ENCODE measurements around the gene NKX2-2.

The NKX2-2 gene

DNA sequence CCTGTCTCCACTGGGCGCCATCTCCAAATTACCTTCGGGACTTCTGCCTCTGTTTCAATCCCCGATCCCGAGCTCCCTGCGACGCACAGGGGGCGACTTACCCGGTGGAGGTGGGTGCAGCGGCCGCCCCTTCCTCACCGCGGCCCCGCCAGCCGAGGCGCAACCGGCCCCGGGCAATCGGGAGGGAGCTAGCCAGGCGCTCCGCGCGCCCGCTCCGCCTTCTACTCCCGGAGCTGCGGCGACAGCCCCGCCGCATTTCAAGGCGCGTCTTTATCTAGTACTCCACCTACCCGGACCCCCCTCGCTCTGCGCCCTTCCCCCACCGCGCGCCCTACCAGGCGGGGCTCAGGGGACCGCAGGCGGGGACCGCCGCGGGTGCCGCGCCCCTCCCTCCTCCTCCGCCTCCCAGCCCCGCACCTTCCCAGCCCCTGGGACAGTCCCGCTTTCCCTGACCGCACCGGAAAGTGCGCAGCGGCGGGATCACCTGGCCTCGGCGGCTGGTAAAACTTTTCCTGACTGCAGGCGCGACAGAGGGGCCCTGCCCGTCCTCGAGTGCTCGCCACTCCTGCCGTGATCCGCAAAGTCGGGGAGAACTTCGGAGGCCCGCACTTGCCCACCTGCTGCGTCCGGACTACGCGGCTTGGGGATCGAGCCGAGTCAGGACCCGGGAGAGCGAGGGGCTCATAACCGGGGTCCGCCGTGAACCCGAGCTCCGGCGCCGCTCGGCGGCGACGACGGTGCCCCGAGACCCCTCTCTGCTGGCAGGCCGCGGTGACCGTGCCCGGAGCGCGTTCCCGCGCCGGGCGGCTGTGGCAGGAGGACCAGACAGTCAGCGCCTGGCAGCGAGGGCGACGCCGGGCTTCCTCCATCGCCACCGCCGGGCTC lies 8.0 kb upstream of the NKX2-2 start:
- DNase-seq (ENCODE audit: low read depth) = no peak

DNA sequence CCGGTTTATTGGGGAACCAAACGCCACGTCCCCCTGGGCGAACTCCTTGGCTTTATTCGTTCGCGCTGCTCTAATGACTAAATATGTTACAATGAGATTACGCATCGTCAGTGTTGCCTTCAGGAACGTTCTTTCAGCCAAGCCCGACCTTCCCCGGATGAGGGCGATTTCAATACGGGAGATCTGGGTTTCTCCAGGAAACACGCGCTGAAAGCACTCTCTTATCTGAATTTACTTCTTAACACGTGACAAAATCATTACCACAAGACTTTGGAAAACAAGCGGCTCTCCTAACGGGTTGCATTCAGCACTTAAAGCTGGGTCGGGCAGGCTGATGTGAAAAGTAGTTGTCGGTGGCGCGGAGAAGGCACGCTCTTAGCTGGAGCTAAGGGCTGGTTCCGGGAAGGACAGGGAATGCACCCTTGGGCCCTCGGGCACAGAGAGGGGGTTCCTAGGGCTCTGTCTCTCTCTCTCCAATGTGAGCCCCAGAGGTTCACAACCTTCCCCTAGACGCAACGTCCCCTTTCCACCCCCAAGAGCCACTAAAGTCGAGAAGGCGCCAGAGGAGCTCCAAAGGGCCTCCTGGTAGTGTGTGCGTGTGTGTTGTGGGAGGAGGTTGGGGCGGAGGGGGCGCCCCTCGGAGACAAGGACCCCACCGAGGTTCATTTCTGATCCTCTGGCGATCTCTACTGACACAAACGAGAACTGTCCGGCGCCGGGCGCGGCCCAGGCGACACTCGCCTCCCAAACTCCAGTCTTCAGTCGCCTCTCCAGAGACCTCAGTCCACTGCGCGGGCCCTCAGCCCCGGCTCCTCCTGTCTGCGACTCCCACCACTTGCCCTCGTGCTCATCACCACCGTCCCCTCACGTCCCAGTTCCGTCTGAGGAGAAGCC lies 7.1 kb upstream of the NKX2-2 start:
- DNase-seq (ENCODE audit: low read depth) = no peak

DNA sequence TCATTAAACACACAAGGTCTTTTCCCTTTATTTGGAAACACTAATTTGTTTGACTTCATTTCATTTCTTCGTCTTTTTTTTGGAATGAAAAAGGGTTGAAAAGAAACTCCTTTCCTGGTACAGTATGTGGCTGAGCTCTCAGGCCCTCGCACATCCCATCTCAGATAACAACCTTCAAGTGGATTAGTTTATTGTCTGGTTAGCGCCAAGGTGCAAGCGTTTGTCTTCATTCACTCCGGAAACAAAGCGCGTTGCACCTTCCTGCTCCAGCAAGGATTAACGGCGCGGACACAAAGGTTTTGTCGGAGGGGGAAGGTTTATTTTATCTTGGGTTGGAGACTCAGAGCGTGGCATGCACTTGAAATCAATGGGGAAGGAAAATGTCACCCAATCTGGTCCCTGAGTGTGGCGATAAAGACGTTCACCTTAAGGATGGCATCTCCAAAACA lies 5.3 kb upstream of the NKX2-2 start:
- no peak for DNase-seq (ENCODE audit: low read depth)

DNA sequence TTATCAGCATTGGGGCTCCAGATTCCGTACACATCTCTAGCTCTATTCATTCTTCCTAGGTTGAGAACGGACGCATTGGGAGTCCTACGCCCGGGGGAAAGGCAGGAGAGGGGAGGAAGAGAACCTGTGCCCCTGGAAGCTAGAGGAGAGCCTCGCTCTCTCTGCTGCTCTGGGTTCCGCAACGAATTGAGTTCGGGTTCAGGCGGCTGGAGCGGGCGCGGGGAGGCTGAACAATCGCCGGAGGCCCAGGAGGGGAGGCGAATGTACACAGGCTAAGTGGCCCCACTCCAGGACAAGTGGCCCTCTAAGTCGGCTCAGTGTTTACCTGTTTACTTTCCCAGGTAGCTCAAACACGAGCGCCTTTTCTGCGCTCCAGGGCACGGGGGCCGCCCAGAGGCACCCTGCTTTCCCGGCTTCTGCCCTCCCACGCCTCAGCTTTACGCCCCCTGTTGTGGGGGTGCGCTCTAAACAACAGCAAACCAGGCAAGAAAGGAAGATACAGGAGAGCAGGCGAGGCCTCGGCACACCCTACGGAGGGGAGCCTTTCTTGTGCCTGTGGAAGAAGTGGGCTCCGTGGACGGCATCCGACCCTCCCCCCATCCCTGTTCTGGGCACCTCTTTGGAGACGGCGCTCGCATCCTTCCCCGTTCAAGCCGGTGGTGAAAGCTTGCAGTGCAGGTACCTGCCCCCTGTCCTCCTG lies 4.6 kb upstream of the NKX2-2 start:
- DNase-seq (ENCODE audit: low read depth) = no peak

DNA sequence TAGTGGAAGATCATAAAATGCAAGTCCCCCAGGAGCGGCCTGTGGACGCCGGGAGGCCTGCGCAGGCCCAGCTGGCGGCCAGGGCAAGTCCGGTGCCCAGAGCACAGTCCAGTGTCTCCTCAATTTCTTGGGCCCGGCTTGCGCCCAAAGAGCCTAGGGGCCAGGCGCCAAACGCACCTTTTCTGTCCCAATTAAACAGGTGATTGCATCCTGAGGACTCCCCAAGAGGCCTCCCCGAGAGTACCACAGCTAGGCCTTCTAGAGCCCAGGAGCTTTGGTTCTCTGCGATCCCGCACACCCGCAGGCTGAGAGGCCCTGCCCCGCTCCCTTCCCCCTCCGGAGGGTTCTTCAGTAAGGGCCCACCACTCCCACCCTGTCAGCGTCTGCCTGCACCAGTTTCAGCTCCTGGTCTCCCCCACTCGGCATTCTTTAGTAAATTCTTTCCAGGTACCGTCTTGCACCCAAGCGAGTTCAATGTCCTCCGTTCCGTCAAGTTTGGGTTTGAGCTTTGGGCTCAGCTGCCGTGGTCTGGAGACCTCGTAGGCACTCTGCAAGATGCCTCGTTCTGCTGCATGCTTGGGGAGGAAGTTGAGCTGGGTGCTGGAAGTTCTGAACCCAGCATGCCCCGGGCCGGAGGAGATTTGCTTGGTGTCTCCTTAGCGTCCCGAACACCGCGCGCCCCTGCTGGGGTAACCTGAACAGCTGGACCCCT lies 3.9 kb upstream of the NKX2-2 start:
- DNase-seq (ENCODE audit: low read depth) = no peak

DNA sequence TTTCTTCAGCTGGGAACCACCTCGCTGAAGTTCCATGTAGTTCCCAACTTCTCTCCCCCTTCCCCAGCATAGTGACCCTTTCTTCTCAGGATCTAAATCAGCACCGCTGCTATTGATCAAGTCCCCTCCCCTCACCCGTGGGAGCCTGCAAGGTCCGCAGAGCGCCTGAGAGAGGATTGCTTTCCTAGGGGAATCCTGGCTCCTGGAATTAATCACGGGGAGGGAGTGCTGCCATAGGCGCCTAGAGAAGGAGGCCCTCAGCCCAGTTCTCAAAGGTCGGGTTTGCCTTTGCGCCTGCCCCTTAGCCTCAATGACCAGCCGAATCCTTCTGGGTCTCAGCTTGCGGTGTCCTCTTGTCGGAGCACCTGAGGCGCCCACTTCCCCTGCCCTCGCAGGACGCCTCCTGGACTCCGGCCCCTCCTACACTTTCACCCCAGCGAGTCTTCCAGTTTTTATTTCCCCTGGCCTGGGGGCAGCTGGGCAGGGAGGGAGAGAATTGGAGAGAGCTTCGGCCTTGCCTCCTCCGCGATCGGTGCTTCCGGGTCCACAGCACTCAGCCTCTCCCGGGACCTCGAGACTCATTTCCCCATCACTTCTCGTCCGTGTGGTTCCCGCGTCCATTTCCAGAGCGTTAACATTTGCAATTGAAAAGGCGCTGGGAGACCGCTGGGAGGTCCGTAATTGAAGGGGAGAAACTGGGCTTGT lies 3.1 kb upstream of the NKX2-2 start:
- no peak for DNase-seq (ENCODE audit: low read depth)

DNA sequence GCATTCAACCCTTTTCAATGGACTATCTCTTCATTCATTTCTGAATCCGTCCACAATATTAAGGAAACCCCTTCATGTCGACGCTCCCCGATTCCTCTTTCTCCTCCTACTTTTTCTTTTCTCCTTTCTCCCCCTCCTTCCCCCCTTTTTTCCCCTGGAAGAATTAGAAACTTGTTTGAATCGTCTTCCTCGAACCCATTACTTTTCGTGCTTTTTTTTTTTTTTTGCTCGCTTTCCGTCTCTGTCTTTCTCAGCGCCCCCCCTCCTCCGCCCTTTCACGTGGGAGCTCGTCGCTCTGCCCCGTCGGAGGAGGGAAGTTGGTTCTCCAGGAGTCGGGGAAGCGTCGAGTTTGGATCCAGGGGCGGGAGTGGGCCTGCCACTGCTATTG lies 2.3 kb upstream of the NKX2-2 start:
- DNase-seq (ENCODE audit: low read depth) = no peak

DNA sequence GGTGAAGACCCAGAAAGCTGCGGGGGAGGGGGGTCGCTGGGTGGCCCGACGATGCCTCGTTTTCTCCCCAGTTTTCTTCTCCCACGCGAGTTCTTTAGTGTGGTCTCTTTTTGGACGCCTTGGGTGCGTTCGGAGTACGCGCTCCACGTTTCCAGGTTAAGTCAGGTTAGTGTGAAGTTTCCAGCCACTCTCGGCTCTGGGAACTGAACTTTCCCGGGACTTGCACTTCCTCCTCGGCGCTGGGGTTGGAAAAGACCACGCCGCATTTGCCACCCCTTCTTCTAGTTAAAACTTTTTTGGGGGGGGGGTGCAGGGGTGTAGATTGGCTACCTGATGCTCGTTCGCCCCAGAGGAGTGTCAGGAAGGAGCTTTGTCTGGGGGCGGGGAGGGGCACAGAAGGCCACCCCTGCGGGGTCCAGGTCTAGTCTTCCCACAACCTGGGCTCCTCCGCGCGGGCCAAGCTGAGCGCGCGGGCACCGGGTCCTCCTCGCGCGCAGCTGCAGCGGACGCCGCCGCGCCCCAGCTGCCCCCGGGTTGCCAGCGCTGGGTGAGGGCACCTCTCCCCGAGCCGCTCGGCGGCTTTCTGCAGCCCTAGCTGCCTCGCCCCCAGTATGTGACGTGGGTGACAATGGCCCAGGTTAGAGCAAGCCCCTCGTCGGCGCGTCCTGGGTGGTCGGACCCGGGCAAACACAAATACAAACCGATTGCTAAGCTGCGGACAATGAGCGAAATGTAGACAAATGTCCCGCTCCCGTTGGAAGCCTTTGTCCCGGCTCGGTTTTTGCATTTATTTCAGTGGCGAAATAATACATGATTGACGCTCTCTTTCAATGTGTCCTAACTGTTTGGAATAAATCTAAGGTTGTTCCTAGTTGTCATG lies 1.7 kb upstream of the NKX2-2 start:
- no peak for DNase-seq (ENCODE audit: low read depth)

DNA sequence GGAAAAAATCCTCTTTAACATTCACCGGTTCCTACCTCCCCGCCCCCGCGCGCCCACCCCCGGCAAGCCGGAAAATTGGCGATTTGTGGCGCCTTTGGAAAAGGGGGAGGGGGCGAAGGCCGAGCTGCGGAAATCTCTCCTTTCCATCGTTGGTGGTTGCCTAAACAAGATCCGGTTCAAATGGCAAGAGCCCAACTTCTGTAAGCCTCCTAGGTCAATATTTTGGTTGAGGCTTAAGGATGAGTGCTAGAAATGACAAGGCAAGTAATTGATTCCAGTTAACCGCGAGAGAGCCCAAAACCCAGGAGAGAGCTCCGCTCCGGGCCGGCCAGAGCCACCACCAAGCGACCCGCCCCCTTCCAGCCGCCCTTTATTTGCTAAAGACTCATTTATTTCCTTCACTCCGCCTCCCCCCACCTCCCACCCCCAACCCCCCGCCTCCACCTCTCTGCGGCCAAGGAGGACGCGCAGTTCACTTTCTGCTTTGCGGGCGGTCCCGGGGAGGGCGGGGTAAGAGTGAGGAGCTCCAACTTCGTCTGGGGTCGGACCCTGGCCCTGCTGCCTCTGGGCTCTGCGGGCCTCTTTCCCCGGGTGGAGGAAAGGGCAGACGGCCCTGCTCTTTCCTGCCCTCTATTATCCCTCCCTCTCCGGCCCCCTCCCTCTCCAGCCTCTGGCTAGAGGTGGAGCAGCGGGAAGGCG lies 838 bp upstream of the NKX2-2 start:
- no peak for DNase-seq (ENCODE audit: low read depth)

DNA sequence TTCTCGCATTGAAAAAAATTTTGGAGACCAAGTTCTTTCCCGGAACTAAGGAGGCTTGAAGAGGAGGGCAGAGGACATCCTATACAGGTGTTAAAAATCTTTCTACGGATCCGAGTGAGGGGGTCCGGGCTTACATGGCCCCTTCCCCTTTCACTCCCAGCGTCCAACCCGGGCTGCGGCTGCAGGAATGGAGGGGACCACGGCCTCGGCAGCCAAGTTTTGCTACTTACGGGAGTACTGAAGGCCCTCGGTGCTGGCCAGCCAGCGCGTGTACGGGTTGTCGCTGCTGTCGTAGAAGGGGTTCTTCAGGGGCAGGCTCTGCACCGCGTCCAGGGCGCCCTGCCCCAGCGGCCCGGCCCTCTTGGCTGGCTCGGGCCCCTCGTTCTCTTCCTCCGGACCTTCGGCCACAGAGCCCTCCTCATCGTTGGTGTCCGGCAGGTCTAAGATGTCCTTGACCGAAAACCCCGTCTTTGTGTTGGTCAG lies 642 bp downstream of the NKX2-2 start:
- no peak for DNase-seq (ENCODE audit: low read depth)

DNA sequence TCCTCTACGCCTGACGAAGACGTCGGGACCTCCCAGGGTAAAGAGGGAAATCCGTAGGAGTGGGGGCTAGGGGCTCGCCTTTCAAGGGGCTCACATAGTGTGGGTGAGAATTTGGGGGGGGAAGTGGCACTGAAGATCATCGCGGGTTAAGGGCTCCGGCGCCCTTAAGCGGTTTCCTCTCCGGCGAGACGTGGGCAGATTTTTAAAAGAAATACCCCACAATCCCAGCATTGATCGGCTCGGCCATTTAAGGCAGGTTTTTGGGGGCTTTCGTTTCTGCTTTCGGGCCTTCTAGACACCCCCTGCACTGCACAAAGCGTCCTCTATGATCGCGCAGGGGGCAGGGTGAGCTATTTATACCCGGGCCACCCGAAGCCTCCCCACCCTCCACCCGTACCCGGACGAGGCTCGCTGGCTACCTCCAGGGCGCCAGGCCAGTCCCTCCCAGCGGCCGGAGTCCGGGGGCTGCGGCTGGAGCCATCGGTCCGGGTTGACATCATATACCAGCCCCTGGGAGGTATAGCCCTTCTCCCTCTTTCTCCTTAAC lies 1.2 kb downstream of the NKX2-2 start:
- DNase-seq (ENCODE audit: low read depth) = no peak

DNA sequence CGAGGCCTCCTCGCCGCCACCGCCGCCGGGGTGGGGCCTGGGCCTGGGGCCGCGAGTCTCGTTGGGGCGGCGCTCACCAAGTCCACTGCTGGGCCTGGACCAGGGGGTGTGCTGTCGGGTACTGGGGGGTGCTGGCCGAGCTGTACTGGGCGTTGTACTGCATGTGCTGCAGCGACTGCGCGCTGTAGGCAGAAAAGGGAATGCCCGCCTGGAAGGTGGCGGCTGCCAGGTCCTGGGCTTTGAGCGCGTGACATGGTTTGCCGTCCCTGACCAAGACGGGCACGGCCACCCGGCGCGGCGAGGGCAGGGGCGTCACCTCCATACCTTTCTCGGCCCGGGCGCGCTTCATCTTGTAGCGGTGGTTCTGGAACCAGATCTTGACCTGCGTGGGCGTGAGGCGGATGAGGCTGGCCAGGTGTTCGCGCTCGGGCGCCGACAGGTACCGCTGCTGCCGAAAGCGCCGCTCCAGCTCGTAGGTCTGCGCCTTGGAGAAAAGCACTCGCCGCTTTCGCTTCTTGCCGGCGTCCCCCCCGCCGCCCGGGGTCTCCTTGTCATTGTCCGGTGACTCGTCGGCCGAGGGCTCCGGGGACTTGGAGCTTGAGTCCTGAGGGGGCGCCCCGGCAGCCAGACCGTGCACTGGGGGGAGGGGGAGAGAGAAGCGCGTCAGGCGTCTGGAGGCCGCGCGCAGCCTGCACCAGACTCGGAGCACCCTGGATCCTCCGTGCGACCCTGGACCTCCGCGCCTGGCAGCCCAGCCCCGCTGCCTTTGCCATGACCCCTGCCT lies 1.8 kb downstream of the NKX2-2 start:
- no peak for DNase-seq (ENCODE audit: low read depth)

DNA sequence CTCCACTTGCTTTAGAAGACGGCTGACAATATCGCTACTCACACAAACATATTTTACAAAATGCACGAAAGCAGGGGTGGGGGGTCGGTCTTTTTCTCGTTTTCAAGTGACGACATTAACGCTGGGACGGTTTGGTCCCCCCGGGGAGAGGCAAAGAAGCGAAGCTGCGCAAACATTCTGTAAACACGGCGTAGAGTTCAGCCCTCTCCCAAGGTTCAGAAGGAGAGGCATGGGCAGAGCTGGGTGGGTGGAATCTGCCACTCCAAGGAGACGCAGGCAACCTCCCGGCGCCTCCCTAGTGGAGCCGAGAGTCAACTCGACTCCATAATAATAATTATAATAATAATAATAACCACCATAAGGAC lies 2.4 kb downstream of the NKX2-2 start:
- DNase-seq (ENCODE audit: low read depth) = no peak

DNA sequence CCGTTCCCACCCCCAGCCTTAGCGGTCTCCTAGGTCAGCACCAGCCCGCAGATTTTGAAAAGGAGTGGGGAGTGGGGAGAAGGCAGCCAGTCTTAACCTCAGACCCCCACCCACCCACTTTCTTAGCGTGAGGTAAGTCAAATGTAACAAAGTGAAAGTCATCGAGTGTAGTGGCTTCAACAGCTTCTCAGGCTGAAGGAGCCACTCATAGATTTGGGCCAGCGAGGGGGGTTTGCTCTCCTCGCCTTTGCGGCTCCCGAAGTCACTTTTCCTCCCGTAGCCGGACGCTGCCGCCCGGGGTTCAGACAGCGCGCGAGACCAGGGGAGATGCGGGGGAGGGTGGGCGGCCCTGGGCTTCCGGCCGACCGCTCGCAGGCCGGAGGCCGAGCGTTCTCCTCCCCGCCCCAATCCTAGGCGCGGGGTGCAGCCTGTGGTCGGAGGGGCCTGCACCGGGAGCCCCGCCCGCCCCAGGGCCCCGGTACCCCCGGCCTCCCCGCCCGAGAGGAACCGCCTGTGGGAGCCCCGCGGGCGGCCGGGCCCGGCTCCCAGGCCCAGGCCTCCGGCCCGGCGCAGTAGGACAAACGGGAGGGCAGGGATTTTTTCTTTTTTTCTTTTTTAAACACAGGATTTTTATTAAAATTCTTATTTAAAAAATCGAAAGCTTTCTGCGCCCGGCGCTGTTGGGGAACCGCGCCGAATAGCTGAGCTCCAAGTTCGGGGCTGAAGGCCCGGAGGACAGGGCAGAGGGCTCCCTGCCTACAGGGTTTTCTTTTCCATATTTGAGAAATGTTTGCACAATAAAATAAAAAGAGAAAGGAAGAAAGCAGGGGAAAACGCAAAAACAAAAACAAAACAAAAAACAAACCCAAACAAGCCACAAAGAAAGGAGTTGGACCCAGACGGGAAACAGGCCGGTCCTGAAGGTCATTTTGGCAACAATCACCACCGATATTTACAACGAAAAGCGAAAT lies 3.2 kb downstream of the NKX2-2 start:
- no peak for DNase-seq (ENCODE audit: low read depth)

DNA sequence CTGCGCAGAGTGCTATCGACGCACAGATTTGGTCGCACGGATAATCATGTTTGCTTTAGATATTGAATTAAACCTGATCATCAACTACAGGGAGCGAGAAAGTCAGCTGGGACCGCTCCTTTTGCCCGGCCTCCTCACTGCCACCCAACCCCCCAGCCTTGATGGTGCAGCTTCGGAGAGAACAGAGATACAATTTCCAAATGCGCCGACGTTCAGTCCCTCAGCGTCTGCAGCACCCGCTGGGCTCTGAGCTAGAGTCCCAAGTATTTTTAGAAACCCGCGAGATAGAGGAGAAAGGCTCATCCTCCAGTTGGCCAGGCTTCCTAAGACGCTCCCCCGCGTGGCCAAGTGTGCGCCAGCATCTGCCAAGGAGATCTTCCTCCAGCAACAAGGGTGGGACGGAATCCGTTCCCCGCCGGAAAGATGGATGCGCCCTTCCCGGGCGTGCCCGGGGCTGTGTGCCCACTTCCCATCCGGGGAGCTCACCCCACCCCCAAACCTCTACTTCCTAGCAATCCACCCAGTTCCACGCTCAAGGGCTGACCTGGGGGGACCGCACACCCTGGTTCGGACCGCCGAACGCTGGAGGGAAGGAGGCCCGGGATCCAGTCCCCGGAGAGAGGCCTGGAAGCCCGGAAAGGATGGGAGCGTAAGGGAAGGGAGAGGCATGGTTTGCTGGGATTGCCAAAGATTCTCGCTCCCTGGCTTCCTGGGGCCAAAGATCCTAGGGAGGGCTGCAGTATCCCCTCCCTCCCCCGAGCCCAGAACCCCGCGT lies 4.1 kb downstream of the NKX2-2 start:
- peak; percentile 6 for DNase-seq (ENCODE audit: low read depth)

DNA sequence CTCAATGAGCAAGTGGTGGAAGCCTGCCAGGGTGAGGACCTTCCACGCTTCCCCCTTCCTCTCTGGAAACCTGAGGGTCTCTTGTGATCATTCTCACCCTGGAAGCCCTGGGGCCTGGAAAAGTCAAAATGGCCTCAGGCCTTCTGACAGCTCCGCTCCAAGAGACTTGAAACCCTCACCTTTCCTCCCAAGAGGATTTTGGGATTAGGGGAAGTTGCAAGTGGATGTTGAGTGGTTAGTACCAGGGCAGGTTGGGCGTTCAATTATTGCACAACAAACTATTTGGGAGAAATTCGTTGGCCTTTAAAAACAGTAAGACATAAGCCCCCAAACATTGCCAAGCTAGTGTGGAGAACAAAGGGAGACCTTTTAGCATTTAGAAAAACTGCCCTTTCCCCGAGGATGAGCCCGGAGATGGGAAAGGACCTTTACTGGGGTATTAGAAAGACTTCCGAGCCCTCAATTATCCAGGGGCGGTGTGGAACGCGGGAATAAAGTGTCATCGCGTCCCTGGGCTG lies 4.7 kb downstream of the NKX2-2 start:
- no peak for DNase-seq (ENCODE audit: low read depth)

Measured in fibroblast of the conjunctiva (primary cell).